ENCODE data around the gene RASL10A.

RASL10A gene

GRCh38 chr22:29335656-29336055, 20.2 kb upstream of the RASL10A start:
- TF ChIP-seq JUND (IDR thresholded peaks at IDR 0.05; ENCODE audit: low read depth), result no peak
- in situ Hi-C loops (cut with HindIII; ENCODE audit: low pct_unique_long_range_greater_than_20kb, low sequenced_read_pairs), result no loop called here
- no peak for DNase-seq (ENCODE audit: low read depth in 1 of 2, low spot score in 1 of 2)

- peak in 1 of 2 experiments; percentile 90 for DNase-seq (ENCODE audit: low read depth in 1 of 2, low spot score in 1 of 2)
- no peak for TF ChIP-seq JUND (IDR thresholded peaks at IDR 0.05; ENCODE audit: low read depth)
- in situ Hi-C loops (cut with HindIII; ENCODE audit: low pct_unique_long_range_greater_than_20kb, low sequenced_read_pairs), result no loop called here
These were observed 19.3 kb upstream of the RASL10A start for GRCh38 chr22:29334696-29335344.

- DNase-seq (ENCODE audit: low read depth in 1 of 2, low spot score in 1 of 2), result no peak
- in situ Hi-C loops (cut with HindIII; ENCODE audit: low pct_unique_long_range_greater_than_20kb, low sequenced_read_pairs), result no loop called here
- TF ChIP-seq JUND (IDR thresholded peaks at IDR 0.05; ENCODE audit: low read depth), result no peak
These were observed 18.7 kb upstream of the RASL10A start for GRCh38 chr22:29334148-29334547.

GRCh38 chr22:29332886-29333496, 17.5 kb upstream of the RASL10A start:
- no peak for TF ChIP-seq JUND (IDR thresholded peaks at IDR 0.05; ENCODE audit: low read depth)
- no peak for DNase-seq (ENCODE audit: low read depth in 1 of 2, low spot score in 1 of 2)

GRCh38 chr22:29331658-29332300, 16.3 kb upstream of the RASL10A start:
- in situ Hi-C loops (cut with HindIII; ENCODE audit: low pct_unique_long_range_greater_than_20kb, low sequenced_read_pairs), result no loop called here
- no peak for DNase-seq (ENCODE audit: low read depth in 1 of 2, low spot score in 1 of 2)
- no peak for TF ChIP-seq JUND (IDR thresholded peaks at IDR 0.05; ENCODE audit: low read depth)

More at GRCh38 chr22:29332886-29333496, 17.5 kb upstream of the RASL10A start:
- in situ Hi-C loops (cut with HindIII; ENCODE audit: low pct_unique_long_range_greater_than_20kb, low sequenced_read_pairs), result no loop called here

GRCh38 chr22:29331213-29331612, 15.7 kb upstream of the RASL10A start:
- in situ Hi-C loops (cut with HindIII; ENCODE audit: low pct_unique_long_range_greater_than_20kb, low sequenced_read_pairs), result no loop called here
- no peak for TF ChIP-seq JUND (IDR thresholded peaks at IDR 0.05; ENCODE audit: low read depth)
- no peak for DNase-seq (ENCODE audit: low read depth in 1 of 2, low spot score in 1 of 2)

- no peak for TF ChIP-seq JUND (IDR thresholded peaks at IDR 0.05; ENCODE audit: low read depth)
- in situ Hi-C loops (cut with HindIII; ENCODE audit: low pct_unique_long_range_greater_than_20kb, low sequenced_read_pairs), result no loop called here
- DNase-seq (ENCODE audit: low read depth in 1 of 2, low spot score in 1 of 2), result no peak
These were observed 15.3 kb upstream of the RASL10A start for GRCh38 chr22:29330753-29331152.

- no peak for TF ChIP-seq JUND (IDR thresholded peaks at IDR 0.05; ENCODE audit: low read depth)
- in situ Hi-C loops (cut with HindIII; ENCODE audit: low pct_unique_long_range_greater_than_20kb, low sequenced_read_pairs), result no loop called here
- DNase-seq (ENCODE audit: low read depth in 1 of 2, low spot score in 1 of 2), result no peak
These were observed 14.8 kb upstream of the RASL10A start for GRCh38 chr22:29330291-29330690.

GRCh38 chr22:29329581-29329980, 14.1 kb upstream of the RASL10A start:
- no peak for TF ChIP-seq JUND (IDR thresholded peaks at IDR 0.05; ENCODE audit: low read depth)
- in situ Hi-C loops (cut with HindIII; ENCODE audit: low pct_unique_long_range_greater_than_20kb, low sequenced_read_pairs), result no loop called here
- no peak for DNase-seq (ENCODE audit: low read depth in 1 of 2, low spot score in 1 of 2)

GRCh38 chr22:29328566-29329500, 13.3 kb upstream of the RASL10A start:
- TF ChIP-seq JUND (IDR thresholded peaks at IDR 0.05; ENCODE audit: low read depth), result no peak
- no peak for DNase-seq (ENCODE audit: low read depth in 1 of 2, low spot score in 1 of 2)
- in situ Hi-C loops (cut with HindIII; ENCODE audit: low pct_unique_long_range_greater_than_20kb, low sequenced_read_pairs), result no loop called here

- no peak for TF ChIP-seq JUND (IDR thresholded peaks at IDR 0.05; ENCODE audit: low read depth)
- no peak for DNase-seq (ENCODE audit: low read depth in 1 of 2, low spot score in 1 of 2)
- in situ Hi-C loops (cut with HindIII; ENCODE audit: low pct_unique_long_range_greater_than_20kb, low sequenced_read_pairs), result no loop called here
These were observed 12.6 kb upstream of the RASL10A start for GRCh38 chr22:29328055-29328454.

GRCh38 chr22:29327089-29327764, 11.7 kb upstream of the RASL10A start:
- DNase-seq (ENCODE audit: low read depth in 1 of 2, low spot score in 1 of 2), result no peak
- in situ Hi-C loops (cut with HindIII; ENCODE audit: low pct_unique_long_range_greater_than_20kb, low sequenced_read_pairs), result no loop called here
- TF ChIP-seq JUND (IDR thresholded peaks at IDR 0.05; ENCODE audit: low read depth), result no peak

All from T47D (cell line).